BLaER1 treated with 17β-estradiol and CSF1 and Interleukin-3, amounts not matched to agents 10 nM and 100 nM (cell line): Measurements from ENCODE around the gene CDCP2.

ENCODE experiments used
- H3K27ac ChIP-seq, 11 experiments: shearing (Covaris generic); formaldehyde crosslinking; 2 replicates each; pipeline ENCODE4 v1.8.1; 2022
- H3K27me3 ChIP-seq, 11 experiments: shearing (Covaris generic); formaldehyde crosslinking; 2 replicates each; pipeline ENCODE4 v1.8.1; 2022
- H3K36me3 ChIP-seq, 11 experiments: shearing (Covaris generic); formaldehyde crosslinking; 2 replicates each; pipeline ENCODE4 v1.8.1; 2022
- H3K4me1 ChIP-seq, 10 experiments: shearing (Covaris generic); formaldehyde crosslinking; 2 replicates each; pipeline ENCODE4 v1.8.1; 2022
- H3K4me2 ChIP-seq, 11 experiments: shearing (Covaris generic); formaldehyde crosslinking; 2 replicates each; pipeline ENCODE4 v1.8.1; 2022
- H3K4me3 ChIP-seq, 10 experiments: shearing (Covaris generic); formaldehyde crosslinking; 2 replicates each; pipeline ENCODE4 v1.8.1; 2022
- H3K9ac ChIP-seq, 11 experiments: shearing (Covaris generic); formaldehyde crosslinking; 2 replicates each; pipeline ENCODE4 v1.8.1; 2022
- H3K9me3 ChIP-seq, 11 experiments: shearing (Covaris generic); formaldehyde crosslinking; replicated peaks in 1 of 11; 2 replicates each; pipeline ENCODE4 v1.8.1; 2022
- H4K20me1 ChIP-seq, 11 experiments: shearing (Covaris generic); formaldehyde crosslinking; 2 replicates each; pipeline ENCODE4 v1.8.1; 2022
- Cebpa-rat ChIP-seq, 11 experiments: shearing (Covaris generic); IDR thresholded peaks; 2 replicates each; pipeline ENCODE4 v1.8.1; 2022

CDCP2 gene

DNA sequence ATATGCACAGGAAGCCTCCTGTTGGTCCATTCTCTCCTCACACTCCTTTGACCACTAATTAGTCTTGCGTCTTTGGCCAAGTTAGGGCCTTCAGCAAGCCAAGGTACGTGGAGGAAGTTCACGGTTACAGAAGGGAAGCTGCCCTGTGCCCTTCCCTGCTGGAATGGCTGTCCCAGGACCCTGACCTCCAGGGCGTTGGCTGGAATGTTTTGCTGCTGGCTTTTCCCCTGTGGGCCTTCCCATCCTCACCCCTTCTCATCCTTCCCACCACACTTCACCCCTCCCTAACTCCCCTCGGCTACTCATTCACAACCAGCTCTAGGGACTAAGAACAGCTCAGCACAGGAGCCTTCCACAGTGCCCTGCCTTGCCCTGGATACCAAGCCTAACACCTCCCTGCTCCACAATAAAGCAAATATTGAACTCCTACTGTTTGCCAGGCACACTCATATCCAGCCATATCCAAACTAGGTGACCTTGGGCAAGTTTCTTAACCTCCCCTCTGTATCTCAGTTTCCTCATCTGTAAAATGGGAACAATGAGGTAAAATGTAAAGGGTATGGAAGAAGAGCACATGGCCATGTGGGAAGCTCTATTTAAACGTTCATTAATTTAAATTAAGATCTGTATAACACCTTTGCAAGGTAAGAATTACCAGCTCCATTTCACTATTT, 8.8 kb upstream of the CDCP2 start:
- H3K27me3 ChIP-seq = no peaks in the 10 kb centered on the region
- H3K4me1 ChIP-seq = peaks cover 0 to 15% (median 11%) of the 10 kb centered on the region in 10 experiments; a peak in 11 of 20 replicates
- H3K4me3 ChIP-seq = no peak overlapping the region
- H3K9me3 ChIP-seq = no peaks in the 10 kb centered on the region
- H3K9ac ChIP-seq = no peak overlapping the region
- TF ChIP-seq Cebpa-rat (IDR thresholded peaks at IDR 0.05) = no peak
- no peak overlapping the region for H3K4me2 ChIP-seq
- no peak overlapping the region for H3K27ac ChIP-seq
- no peaks in the 10 kb centered on the region for H3K36me3 ChIP-seq
- 0 out of 22 replicates have a peak, but pooled peaks cover 0 to 5% (median 0%) of the 10 kb centered on the region in 11 experiments for H4K20me1 ChIP-seq

GRCh38 chr1:54160351-54160750, 7.6 kb upstream of the CDCP2 start:
- TF ChIP-seq Cebpa-rat (IDR thresholded peaks at IDR 0.05) = no peak
- Histone ChIP-seq H3K36me3 (no peaks in the 10 kb centered on the region), H3K27me3 (no peaks in the 10 kb centered on the region), H3K4me1 (peaks cover 4 to 16% (median 11%) of the 10 kb centered on the region in 10 experiments; a peak in 12 of 20 replicates), H3K9me3 (no peaks in the 10 kb centered on the region), H3K4me3 (no peak overlapping the region), H3K4me2 (peak overlapping the region in 8 of 11 experiments; percentile 7 to 41 (median 34); a peak in 11 of 22 replicates), H3K27ac (no peak overlapping the region), H3K9ac (no peak overlapping the region; a peak in 1 of 22 replicates), H4K20me1 (0 out of 22 replicates have a peak, but pooled peaks cover 0 to 5% (median 0%) of the 10 kb centered on the region in 11 experiments)

DNA sequence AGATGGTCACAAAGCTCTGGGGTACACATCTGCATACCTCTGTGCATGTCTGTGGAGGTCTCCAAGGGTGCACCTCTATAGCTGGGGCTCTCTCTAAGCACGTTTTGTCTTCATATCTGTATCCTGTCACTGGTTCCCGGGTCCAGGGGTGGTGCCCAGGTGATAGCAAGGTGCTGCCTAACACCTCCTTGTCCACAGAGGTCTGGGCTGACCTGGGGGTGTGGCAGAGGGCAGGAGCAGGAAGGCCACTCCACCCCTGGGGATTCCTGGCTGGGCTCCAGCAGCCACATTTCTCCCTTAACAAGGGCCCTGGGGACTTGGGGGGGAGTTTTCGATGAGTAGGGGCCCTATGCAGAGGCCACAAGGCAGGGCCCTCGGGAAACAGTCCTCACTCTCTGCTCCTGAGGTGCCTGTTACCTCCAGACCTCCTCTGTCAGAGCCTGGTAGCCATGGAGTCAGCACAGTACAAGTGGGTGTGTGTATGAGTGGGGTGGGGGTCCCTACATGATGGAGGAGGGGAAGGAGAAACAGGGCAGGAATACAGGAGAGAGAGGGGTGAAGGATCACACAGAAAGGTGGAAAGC, 7.0 kb upstream of the CDCP2 start:
- Histone ChIP-seq H3K27ac (no peak overlapping the region), H3K36me3 (no peaks in the 10 kb centered on the region), H3K27me3 (no peaks in the 10 kb centered on the region), H3K4me1 (peaks cover 4 to 18% (median 11%) of the 10 kb centered on the region in 10 experiments; a peak in 12 of 20 replicates), H4K20me1 (0 out of 22 replicates have a peak, but pooled peaks cover 0 to 5% (median 0%) of the 10 kb centered on the region in 11 experiments), H3K4me2 (peak overlapping the region in 8 of 11 experiments; percentile 7 to 41 (median 34); a peak in 11 of 22 replicates), H3K9me3 (no peaks in the 10 kb centered on the region), H3K9ac (no peak overlapping the region; a peak in 1 of 22 replicates), H3K4me3 (no peak overlapping the region)
- TF ChIP-seq Cebpa-rat (IDR thresholded peaks at IDR 0.05) = no peak

- no peak overlapping the region for H3K4me3 ChIP-seq
- H3K9me3 ChIP-seq = no peaks in the 10 kb centered on the region
- no peaks in the 10 kb centered on the region for H3K27me3 ChIP-seq
- peak overlapping the region in 2 of 11 experiments; percentile 24 to 29; a peak in 1 of 22 replicates for H3K4me2 ChIP-seq
- 0 out of 22 replicates have a peak, but pooled peaks cover 0 to 5% (median 0%) of the 10 kb centered on the region in 11 experiments for H4K20me1 ChIP-seq
- H3K36me3 ChIP-seq = no peaks in the 10 kb centered on the region
- H3K4me1 ChIP-seq = peaks cover 7 to 34% (median 23%) of the 10 kb centered on the region in 10 experiments; a peak in 19 of 20 replicates
- no peak overlapping the region for H3K27ac ChIP-seq
- no peak overlapping the region for H3K9ac ChIP-seq
- TF ChIP-seq Cebpa-rat (IDR thresholded peaks at IDR 0.05) = no peak
Observed at GRCh38 chr1:54158071-54158470, 5.3 kb upstream of the CDCP2 start.

GRCh38 chr1:54157401-54157800, 4.6 kb upstream of the CDCP2 start:
- H3K9me3 ChIP-seq = no peaks in the 10 kb centered on the region
- no peaks in the 10 kb centered on the region for H3K36me3 ChIP-seq
- no peak overlapping the region for H3K4me3 ChIP-seq
- H3K27me3 ChIP-seq = no peaks in the 10 kb centered on the region
- H3K27ac ChIP-seq = no peak overlapping the region
- peaks cover 7 to 35% (median 23%) of the 10 kb centered on the region in 10 experiments; a peak in 19 of 20 replicates for H3K4me1 ChIP-seq
- no peak overlapping the region for H3K4me2 ChIP-seq
- TF ChIP-seq Cebpa-rat (IDR thresholded peaks at IDR 0.05) = no peak
- 0 out of 22 replicates have a peak, but pooled peaks cover 0 to 5% (median 0%) of the 10 kb centered on the region in 11 experiments for H4K20me1 ChIP-seq
- no peak overlapping the region for H3K9ac ChIP-seq

DNA sequence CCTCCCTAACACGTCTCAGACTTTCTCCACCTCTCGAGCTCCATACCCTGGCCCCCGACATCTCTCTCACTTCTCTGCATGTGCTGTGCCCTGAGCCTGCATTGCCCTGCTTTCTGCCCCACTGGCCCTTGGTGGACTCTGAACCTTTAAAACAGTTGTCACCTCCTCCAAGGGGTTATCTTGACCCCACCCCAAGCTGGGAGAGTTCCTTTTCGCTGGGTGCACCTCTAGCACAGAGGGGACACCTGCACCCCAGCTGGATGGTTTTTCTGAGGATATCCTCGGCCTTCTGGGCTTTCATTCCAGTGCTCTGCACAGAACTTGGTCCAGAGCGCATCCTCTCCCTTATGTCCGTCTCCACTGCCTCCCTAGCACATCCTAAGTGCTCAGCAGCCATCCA, 4.2 kb upstream of the CDCP2 start:
- Histone ChIP-seq H3K9ac (no peak overlapping the region), H3K27me3 (no peaks in the 10 kb centered on the region), H3K27ac (no peak overlapping the region), H3K36me3 (no peaks in the 10 kb centered on the region), H3K4me1 (peaks cover 7 to 35% (median 23%) of the 10 kb centered on the region in 10 experiments; a peak in 19 of 20 replicates), H3K4me2 (no peak overlapping the region), H4K20me1 (0 out of 22 replicates have a peak, but pooled peaks cover 0 to 5% (median 0%) of the 10 kb centered on the region in 11 experiments), H3K9me3 (no peaks in the 10 kb centered on the region), H3K4me3 (no peak overlapping the region)
- no peak for TF ChIP-seq Cebpa-rat (IDR thresholded peaks at IDR 0.05)

- peak overlapping the region in 1 of 11 experiments; percentile 8; a peak in 1 of 22 replicates for H3K4me2 ChIP-seq
- H3K4me3 ChIP-seq = no peak overlapping the region
- no peak overlapping the region for H3K9ac ChIP-seq
- H3K4me1 ChIP-seq = peaks cover 7 to 35% (median 23%) of the 10 kb centered on the region in 10 experiments; a peak in 19 of 20 replicates
- no peaks in the 10 kb centered on the region for H3K36me3 ChIP-seq
- TF ChIP-seq Cebpa-rat (IDR thresholded peaks at IDR 0.05) = no peak
- 0 out of 22 replicates have a peak, but pooled peaks cover 0 to under 1% (median 0%) of the 10 kb centered on the region in 11 experiments for H4K20me1 ChIP-seq
- H3K27me3 ChIP-seq = no peaks in the 10 kb centered on the region
- H3K9me3 ChIP-seq = no peaks in the 10 kb centered on the region
- no peak overlapping the region for H3K27ac ChIP-seq
Observed at GRCh38 chr1:54156201-54156600, 3.4 kb upstream of the CDCP2 start.

- Histone ChIP-seq H4K20me1 (no peaks in the 10 kb centered on the region), H3K27me3 (no peaks in the 10 kb centered on the region), H3K9me3 (no peaks in the 10 kb centered on the region), H3K36me3 (no peaks in the 10 kb centered on the region), H3K4me1 (peaks cover 0 to 29% (median 16%) of the 10 kb centered on the region in 10 experiments; a peak in 18 of 20 replicates), H3K9ac (peak overlapping the region in 2 of 11 experiments; percentile 5 to 24; a peak in 1 of 22 replicates), H3K4me2 (peak overlapping the region in 10 of 11 experiments; percentile 7 to 74 (median 58); a peak in 17 of 22 replicates), H3K27ac (no peak overlapping the region), H3K4me3 (no peak overlapping the region)
- TF ChIP-seq Cebpa-rat (IDR thresholded peaks at IDR 0.05) = peak in 9 of 11 experiments; percentile 50 to 84 (median 65); a peak in 12 of 22 replicates
Observed at GRCh38 chr1:54153535-54154439, 987 bp upstream of the CDCP2 start.
